GM18498 (cell line): ENCODE measurements around the gene SERPINA4.

ENCODE experiments used
- ATAC-seq: cut with Tn5 transposase; IDR thresholded peaks from one replicate; pipeline ENCODE4 v1.9.1; 2021; ENCODE audit warnings: mild to moderate bottlenecking, moderate library complexity; ENCODE audit not compliant: unreplicated experiment

Gene SERPINA4

DNA sequence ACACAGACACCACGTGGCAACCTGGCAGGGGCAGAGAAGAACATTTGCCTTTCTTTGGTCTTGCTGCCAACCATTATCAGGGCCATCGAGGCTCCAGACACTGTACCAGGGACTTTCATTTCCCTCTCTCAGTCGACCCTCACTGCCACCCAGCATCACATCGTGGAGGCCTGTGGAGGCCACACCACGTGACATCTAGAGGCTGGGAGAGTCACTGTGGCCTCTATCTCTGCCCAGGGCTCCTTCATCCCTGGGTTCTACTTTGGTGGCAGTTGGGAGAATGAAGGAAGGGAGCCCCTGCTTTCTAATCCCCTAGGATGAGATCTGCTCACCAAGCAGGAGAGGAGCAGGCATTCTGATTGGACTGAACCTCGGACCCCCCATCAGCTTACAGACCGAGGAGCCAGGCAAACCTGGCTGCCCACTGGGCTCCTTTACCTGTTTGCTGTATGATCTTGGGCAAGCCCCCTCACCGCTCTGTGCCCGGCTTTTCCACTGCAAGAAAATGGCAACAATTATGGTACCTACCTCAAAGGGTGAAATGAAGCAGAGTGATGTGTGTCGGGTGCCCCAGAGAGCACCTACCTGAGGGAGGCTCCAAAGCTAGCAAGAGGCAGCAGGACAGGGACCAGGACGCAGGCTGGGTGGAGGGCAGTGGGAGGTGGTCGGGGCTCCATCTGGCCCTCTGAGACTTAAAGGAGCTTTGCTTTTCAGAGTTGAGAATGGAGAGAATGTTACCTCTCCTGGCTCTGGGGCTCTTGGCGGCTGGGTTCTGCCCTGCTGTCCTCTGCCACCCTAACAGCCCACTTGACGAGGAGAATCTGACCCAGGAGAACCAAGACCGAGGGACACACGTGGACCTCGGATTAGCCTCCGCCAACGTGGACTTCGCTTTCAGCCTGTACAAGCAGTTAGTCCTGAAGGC, 52.7 kb downstream of the SERPINA4 start:
- no peak for ATAC-seq

DNA sequence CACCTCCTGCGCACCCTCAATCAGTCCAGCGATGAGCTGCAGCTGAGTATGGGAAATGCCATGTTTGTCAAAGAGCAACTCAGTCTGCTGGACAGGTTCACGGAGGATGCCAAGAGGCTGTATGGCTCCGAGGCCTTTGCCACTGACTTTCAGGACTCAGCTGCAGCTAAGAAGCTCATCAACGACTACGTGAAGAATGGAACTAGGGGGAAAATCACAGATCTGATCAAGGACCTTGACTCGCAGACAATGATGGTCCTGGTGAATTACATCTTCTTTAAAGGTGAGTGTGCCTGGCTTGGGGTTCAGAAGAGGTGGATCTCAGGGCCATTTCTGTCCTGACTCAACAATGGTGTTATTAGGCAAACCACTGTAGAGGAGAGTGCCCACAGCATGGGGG, 53.6 kb downstream of the SERPINA4 start:
- ATAC-seq, result no peak

DNA sequence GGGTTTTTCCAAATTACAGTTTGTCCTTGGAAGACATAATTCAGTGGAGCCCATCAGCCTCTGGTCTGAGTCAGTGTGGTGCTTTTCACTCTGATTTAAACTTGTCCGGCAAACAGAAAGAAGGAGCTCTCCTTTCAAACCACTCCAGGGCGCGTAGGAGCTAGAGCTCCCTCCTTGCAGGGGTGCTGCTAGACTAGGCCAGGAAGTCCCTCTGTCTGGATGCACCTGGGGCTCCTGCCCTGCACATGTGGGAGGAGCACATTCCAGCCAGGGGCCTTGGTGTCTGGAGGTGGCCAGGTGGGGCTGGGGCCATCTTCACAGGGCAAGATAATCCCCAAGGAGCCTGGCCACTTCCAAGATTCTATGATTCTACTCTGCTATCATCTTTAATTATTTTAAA, 54.0 kb downstream of the SERPINA4 start:
- ATAC-seq, result no peak

DNA sequence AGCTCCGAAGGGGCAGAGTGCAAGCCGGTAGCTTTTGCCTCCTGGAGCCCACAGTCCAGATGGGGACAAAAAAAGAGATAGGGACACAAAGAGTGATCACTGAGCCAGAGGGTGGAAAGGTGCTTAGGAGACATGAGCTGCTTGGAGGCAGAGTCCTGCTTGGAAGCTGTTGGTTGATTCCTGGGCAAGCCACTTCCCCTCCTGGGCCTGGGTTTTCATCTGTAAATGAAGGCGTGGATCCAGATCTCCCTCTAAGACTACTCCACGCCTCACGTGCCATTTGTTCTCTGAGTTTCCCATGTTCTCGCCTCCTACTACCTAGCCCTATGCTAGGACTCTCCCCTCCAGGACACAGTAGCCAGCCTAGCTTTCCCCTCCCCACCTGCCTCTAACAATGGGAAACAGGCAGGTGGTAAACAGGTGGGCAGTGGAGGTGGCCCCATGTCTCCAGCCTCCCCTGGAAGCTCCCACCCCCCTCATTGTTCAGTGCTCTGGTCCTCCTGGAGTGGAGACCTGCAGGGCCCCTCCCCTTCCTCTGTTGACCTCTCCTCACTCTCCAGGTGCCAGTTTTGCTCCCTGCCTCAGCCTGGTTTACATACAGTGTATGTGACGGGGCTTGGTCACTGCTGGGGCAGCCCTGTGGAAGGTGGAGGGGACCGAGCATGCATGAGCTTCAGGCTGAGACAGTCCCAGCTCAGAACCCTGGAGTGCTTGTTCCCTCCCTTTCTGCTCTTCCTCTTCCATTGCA, 54.8 kb downstream of the SERPINA4 start:
- no peak for ATAC-seq

DNA sequence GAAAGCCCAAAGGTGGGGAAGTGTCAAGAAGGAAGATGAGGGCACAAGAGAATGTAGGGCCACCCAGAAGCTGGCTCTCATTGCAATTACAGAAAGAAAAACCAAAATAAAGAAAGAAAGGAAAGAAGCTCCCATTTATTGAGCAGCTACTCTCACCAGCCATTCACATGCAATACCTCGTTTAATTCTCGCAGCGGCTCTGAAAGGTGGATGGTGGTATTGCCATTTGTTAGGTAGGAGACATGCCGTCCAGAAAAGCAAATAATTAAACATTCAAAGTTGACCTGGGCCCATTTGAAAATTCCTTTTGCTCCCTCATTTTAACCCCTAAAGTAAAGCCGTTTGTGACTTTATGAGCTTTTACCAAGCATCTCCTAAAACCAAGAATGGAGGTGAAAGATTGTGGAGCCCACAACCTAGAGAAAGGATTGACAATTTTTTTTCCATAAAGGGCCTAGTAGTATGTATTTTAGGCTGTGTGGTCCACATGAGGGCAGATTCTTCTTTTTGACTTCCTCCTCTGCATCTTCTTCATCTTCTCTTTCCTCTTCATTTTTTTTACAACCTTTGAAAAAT, 56.2 kb downstream of the SERPINA4 start:
- no peak for ATAC-seq

DNA sequence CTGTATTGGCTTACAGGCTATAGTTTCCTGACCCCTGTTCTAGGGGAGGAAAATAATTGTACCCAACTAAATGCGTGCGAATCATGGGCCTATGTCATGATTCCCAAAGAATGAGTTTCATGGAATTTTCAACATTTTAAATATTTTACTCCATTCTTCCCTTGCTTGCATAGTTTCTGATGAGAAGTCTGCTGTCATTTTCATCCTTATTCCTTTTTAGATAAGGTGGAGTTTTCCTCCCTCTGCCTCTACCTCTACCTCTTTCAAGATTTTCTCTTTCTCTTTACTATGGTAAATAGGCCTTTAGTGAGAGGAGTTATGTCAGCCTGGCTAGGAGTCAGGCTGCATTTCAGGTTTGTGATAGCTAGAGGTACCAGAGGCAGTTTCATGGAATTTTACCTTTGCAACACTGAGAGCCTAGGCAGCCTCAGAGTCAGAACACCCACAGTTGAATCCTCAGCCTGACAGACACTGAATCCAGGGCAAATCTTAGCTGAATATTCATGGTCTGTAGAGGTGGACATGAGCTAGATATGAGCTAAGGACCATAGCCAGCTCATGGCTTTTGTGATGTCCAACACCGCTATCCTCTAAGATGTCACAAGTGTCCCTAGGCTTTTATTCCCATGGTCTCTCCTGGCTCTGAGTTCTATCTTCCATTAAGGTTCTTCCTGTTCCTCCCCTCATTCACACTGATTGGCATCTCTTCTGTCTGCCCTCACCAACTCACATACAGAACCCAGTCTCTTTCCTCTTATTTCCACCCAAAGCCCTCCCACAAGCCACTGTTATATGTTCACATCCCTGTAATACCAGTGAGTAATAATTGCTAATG, 57.0 kb downstream of the SERPINA4 start:
- no peak for ATAC-seq

DNA sequence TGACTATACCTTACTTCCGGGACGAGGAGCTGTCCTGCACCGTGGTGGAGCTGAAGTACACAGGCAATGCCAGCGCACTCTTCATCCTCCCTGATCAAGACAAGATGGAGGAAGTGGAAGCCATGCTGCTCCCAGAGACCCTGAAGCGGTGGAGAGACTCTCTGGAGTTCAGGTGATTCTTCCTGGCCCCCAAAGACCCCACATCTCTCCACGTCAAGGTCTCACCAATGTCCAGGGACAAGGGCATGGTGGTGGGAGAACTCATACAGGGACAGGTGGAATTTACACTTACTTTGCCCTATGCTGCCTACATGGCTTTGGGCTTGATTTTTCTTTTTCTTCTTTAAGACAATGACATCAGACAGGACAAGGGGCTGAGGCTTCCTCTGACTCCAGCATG, 58.1 kb downstream of the SERPINA4 start:
- no peak for ATAC-seq
